ENCODE data around the gene FAM180B. TPM values are rescaled to one million over a fixed set of nuclear protein-coding genes. Genes with fewer than 3 reads are reported as not detected.

The FAM180B gene
- total and polyA plus RNA-seq, 2 of the 4 experiments (the other 2 are of a cell fraction) = not detected

DNA sequence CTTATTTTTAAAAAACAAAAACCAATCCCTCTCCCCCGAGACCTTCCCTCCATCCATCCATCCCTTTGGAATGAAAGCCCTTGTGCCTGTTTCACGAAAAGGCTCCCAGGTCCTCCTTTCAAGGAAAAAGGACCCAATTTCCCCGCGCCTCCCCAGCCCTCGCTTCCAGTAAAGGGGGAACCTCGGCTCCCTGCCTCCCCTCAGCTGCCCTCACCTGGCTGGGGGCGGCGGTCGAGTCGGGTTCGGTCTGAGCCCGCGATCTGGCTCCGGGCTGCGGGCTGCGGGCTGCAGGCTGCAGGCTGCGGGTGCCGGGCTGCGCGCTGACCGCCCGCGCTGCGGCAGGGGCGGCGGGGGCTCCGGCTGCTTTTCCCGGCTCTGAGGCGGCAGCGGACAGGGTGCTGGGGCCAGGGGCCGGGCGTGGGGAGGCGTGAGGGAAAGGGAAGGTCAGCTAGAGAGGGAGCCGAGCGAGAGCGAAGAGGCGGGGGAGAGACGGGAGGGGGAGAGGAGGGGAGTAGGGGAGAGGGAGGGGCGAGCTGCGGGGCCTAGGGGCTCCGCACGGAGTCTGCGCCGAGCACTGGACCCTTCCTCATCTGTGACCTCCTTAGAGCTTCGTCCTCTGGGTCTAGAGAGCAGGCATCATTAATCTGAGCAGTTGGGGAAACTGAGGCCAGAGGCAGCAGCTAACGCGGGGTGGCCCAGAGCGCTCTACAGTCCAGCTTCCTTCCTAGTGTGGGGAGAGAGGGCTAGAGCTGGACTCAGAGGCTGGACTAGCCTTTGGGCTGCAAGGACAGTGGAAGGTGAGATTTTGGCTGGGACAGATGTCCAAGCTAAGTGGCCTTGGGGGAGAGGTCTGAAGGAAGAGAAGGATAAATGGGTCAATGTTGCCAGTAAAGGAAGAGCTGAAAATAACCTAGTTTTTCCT lies 7.7 kb downstream of the FAM180B start, which contains the start of gene C1QTNF4:
Gene C1QTNF4 (minus strand): TSS at position 478 of the 922 bp plus-strand sequence. CDS start 3,601 bp downstream, outside the sequence.
- peak within 1 kb of the TSS; percentile 77 for H3K4me2 ChIP-seq (ENCODE audit: low read depth, low read length)
- CTCF ChIA-PET = interaction anchor here (1.0 to 1.1 kb wide), 2 partner anchors 8 to 14 kb away, joined by 3 to 5 read pairs; partner anchors contain the start of gene FAM180B
- peak within 1 kb of the TSS; percentile 72 for H2AFZ ChIP-seq (replicated peaks; ENCODE audit: low read length, poor library complexity)

More for the DNA sequence above, 7.7 kb downstream of the FAM180B start, which contains the start of gene C1QTNF4:
- intact Hi-C loops (cut with micrococcal nuclease) (no loop called here), in situ Hi-C loops (cut with MboI; ENCODE audit: low sequenced_read_pairs) (no loop called here), dilution Hi-C loops (cut with HindIII; ENCODE audit: low sequenced_read_pairs, unreplicated experiment) (no loop called here)
- Histone ChIP-seq H3K9me3 (ENCODE audit: control insufficient read depth, insufficient read depth, low read length) (peaks cover 3% of the 10 kb centered on the region), H3K23ac (ENCODE audit: low read depth, low read length) (no peak within 1 kb of the TSS), H3K9me1 (ENCODE audit: insufficient read depth, low read length) (no peaks in the 10 kb centered on the region), H3K4me3 (ENCODE audit: insufficient read depth, low read depth, low read length) (peak within 1 kb of the TSS; percentile 32; the same call in 1 of the 2 replicates), H2BK15ac (ENCODE audit: low read depth, low read length) (no peak within 1 kb of the TSS), H2BK5ac (ENCODE audit: low read depth, low read length, poor library complexity, severe bottlenecking) (no peak within 1 kb of the TSS), H3K36me3 (ENCODE audit: control insufficient read depth, insufficient read depth, low read length) (no peaks in the 10 kb centered on the region), H4K5ac (ENCODE audit: low read depth, low read length) (no peak within 1 kb of the TSS), H3K18ac (ENCODE audit: low read depth, low read length) (no peak within 1 kb of the TSS), H4K91ac (ENCODE audit: insufficient read depth, low read depth, low read length) (no peak within 1 kb of the TSS), H3K14ac (replicated peaks; ENCODE audit: low read depth, low read length) (no peak within 1 kb of the TSS), H3K79me1 (ENCODE audit: low read depth in 1 of 2, low read length in 2 of 2) (no peaks in the 10 kb centered on the region), H4K20me1 (ENCODE audit: insufficient read depth, low read length) (no peaks in the 10 kb centered on the region), H3K9ac (ENCODE audit: low read depth, low read length) (no peak within 1 kb of the TSS), H2AK9ac (replicated peaks; ENCODE audit: low read depth, low read length, poor library complexity) (peak within 1 kb of the TSS; percentile 78), H3K4ac (ENCODE audit: low read depth, low read length) (no peak within 1 kb of the TSS), H2AK5ac (ENCODE audit: low read depth, low read length) (no peak within 1 kb of the TSS), H2BK20ac (ENCODE audit: low read depth, low read length) (no peak within 1 kb of the TSS), H2BK120ac (ENCODE audit: low read depth, low read length) (no peak within 1 kb of the TSS), H4K8ac (ENCODE audit: low read depth in 2 of 2, low read length in 2 of 2) (no peak within 1 kb of the TSS), H3K56ac (ENCODE audit: extremely low read depth, insufficient read depth, low read length) (no peak within 1 kb of the TSS), H3K4me1 (ENCODE audit: control insufficient read depth, insufficient read depth, low read length) (no peaks in the 10 kb centered on the region), H3K27ac (ENCODE audit: insufficient read depth, low read length) (no peak within 1 kb of the TSS), H3K27me3 (ENCODE audit: control insufficient read depth, insufficient read depth, low read length) (peaks cover 57% of the 10 kb centered on the region)
- ATAC-seq (ENCODE audit: low read depth) = peak; percentile 58
- no TSS peak for BruUV-seq (replicated peaks)
- DNase-seq = no peak
- POLR2A ChIA-PET (ENCODE audit: unreplicated experiment) = no interaction called here
- no peak for TF ChIP-seq SMC3 (IDR thresholded peaks at IDR 0.05; ENCODE audit: low read depth, low read length)
- no peak for TF ChIP-seq RAD21 (IDR thresholded peaks at IDR 0.05; ENCODE audit: low read length)
- TF ChIP-seq CHD1 (IDR thresholded peaks at IDR 0.05; ENCODE audit: low read depth, low read length) = no peak
- TF ChIP-seq, protein P1, sequence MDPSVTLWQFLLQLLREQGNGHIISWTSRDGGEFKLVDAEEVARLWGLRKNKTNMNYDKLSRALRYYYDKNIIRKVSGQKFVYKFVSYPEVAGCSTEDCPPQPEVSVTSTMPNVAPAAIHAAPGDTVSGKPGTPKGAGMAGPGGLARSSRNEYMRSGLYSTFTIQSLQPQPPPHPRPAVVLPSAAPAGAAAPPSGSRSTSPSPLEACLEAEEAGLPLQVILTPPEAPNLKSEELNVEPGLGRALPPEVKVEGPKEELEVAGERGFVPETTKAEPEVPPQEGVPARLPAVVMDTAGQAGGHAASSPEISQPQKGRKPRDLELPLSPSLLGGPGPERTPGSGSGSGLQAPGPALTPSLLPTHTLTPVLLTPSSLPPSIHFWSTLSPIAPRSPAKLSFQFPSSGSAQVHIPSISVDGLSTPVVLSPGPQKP (IDR thresholded peaks at IDR 0.05; ENCODE audit: borderline replicate concordance, low read depth, low read length) = no peak
- no peak for TF ChIP-seq RCOR1 (IDR thresholded peaks at IDR 0.05; ENCODE audit: insufficient replicate concordance, low read length)
- TF ChIP-seq MXI1 (IDR thresholded peaks at IDR 0.05; ENCODE audit: borderline replicate concordance, low read depth, low read length) = no peak
- TF ChIP-seq, protein P2, sequence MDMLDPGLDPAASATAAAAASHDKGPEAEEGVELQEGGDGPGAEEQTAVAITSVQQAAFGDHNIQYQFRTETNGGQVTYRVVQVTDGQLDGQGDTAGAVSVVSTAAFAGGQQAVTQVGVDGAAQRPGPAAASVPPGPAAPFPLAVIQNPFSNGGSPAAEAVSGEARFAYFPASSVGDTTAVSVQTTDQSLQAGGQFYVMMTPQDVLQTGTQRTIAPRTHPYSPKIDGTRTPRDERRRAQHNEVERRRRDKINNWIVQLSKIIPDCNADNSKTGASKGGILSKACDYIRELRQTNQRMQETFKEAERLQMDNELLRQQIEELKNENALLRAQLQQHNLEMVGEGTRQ (IDR thresholded peaks at IDR 0.05; ENCODE audit: low read depth, low read length) = no peak
- no peak for TF ChIP-seq NFE2L2 (IDR thresholded peaks at IDR 0.05; ENCODE audit: low read depth, low read length)
- TF ChIP-seq RFX5 (IDR thresholded peaks at IDR 0.05; ENCODE audit: low read depth, low read length) = no peak
- no peak for TF ChIP-seq BHLHE40 (IDR thresholded peaks at IDR 0.05; ENCODE audit: low read depth, low read length)
- TF ChIP-seq, protein P3, sequence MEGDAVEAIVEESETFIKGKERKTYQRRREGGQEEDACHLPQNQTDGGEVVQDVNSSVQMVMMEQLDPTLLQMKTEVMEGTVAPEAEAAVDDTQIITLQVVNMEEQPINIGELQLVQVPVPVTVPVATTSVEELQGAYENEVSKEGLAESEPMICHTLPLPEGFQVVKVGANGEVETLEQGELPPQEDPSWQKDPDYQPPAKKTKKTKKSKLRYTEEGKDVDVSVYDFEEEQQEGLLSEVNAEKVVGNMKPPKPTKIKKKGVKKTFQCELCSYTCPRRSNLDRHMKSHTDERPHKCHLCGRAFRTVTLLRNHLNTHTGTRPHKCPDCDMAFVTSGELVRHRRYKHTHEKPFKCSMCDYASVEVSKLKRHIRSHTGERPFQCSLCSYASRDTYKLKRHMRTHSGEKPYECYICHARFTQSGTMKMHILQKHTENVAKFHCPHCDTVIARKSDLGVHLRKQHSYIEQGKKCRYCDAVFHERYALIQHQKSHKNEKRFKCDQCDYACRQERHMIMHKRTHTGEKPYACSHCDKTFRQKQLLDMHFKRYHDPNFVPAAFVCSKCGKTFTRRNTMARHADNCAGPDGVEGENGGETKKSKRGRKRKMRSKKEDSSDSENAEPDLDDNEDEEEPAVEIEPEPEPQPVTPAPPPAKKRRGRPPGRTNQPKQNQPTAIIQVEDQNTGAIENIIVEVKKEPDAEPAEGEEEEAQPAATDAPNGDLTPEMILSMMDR (conservative IDR thresholded peaks at IDR 0.05; ENCODE audit: low read depth, low read length) = no peak
- 2% methylated on average over 15 of the region's 48 CpGs; no CpG with 5 or more reads in 1 of the 2 experiments for WGBS, 2 experiments (ENCODE audit: extremely low coverage in 2 of 2, insufficient read length in 1 of 2)
